ENCODE measurements around the gene HEBP1.

Gene HEBP1

DNA sequence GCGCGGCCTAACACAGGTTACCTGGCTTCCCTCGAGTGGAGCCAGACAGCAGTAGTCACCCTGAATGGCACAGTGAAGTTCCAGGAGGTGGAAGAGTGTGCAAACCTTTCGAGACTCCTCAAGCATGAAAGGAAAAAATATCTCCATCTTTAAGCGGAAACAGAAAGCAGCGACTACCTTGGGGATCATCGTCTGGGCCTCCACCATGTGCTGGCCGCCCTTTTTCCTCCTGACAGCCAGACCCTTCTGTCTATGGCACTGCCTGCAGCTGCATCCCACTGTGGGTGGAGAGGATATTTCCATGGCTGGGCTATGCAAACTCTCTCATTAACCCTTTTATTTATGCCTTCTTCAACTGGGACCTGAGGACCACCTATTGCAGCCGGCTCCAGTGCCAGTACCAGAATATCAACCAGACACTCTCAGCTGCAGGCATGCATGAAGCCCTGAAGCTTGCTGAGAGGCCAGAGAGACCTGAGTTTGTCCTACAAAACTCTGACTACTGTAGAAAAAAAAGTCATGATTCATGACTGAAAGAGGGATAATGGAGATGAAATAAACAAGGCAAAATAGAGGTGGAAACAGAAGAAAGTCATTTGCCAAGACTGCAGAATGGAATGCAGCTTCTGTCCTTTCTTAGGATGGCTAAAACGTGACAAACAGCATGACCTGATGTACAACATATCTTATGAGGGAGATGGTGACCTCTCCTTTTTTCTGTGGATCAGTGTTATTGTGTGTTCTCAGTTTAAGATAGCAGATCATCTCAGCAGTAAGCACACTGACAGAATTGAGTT, 2.4 kb upstream of the HEBP1 start:
- DNase-seq = peak; percentile 15 to 71
- Histone ChIP-seq H2BK5ac (ENCODE audit: low read depth, low read length, poor library complexity) (no peak overlapping the region), H3K4me2 (ENCODE audit: low read length) (no peak overlapping the region), H3K27me3 (ENCODE audit: insufficient read depth, low read length) (no peaks in the 10 kb centered on the region), H3K4me1 (ENCODE audit: control insufficient read depth in 1 of 2, insufficient read depth in 2 of 2, low read length in 2 of 2) (peaks cover 15 to 20% of the 10 kb centered on the region in 2 experiments), H3K9me3 (ENCODE audit: insufficient read depth, low read depth, low read length) (no peaks in the 10 kb centered on the region), H4K12ac (ENCODE audit: low read depth, low read length) (no peak overlapping the region), H3K14ac (ENCODE audit: low read length) (no peak overlapping the region), H3K4me3 (ENCODE audit: low read depth, low read length) (no peak overlapping the region), H2BK120ac (ENCODE audit: insufficient read depth, low read length, poor library complexity) (no peak overlapping the region), H4K91ac (ENCODE audit: low read depth, low read length) (no peak overlapping the region), H3K79me2 (ENCODE audit: control insufficient read depth, insufficient read depth, low read length, poor library complexity) (peaks cover 7% of the 10 kb centered on the region), H2AFZ (ENCODE audit: insufficient read depth, low read length, poor library complexity) (no peak overlapping the region), H3K9ac (ENCODE audit: low read length) (no peak overlapping the region), H3K4ac (ENCODE audit: low read depth, low read length) (no peak overlapping the region), H3K18ac (ENCODE audit: low read length) (no peak overlapping the region), H3K79me1 (ENCODE audit: low read length) (peaks cover 14% of the 10 kb centered on the region), H2AK5ac (ENCODE audit: low read length) (no peak overlapping the region), H2BK12ac (ENCODE audit: low read length) (no peak overlapping the region), H3K36me3 (ENCODE audit: control insufficient read depth in 1 of 2, insufficient read depth in 2 of 2, low read length in 2 of 2) (peaks cover 0 to 4% of the 10 kb centered on the region in 2 experiments), H4K8ac (ENCODE audit: low read depth, low read length) (no peak overlapping the region), H3K27ac (ENCODE audit: low read depth, low read length) (no peak overlapping the region), H3K23ac (ENCODE audit: low read length) (no peak overlapping the region)
- no CpG with 5 or more reads among the region's 10 CpGs for WGBS (ENCODE audit: extremely low coverage, insufficient coverage, insufficient read length)

- peak overlapping the region; percentile 50 for H3K14ac ChIP-seq (ENCODE audit: low read length)
- H3K36me3 ChIP-seq (ENCODE audit: control insufficient read depth in 1 of 2, insufficient read depth in 2 of 2, low read length in 2 of 2) = peaks cover 1 to 4% of the 10 kb centered on the region in 2 experiments
- peak overlapping the region; percentile 68 for H4K91ac ChIP-seq (ENCODE audit: low read depth, low read length)
- H3K27me3 ChIP-seq (ENCODE audit: insufficient read depth, low read length) = no peaks in the 10 kb centered on the region
- H3K27ac ChIP-seq (ENCODE audit: low read depth, low read length) = no peak overlapping the region
- H3K9ac ChIP-seq (ENCODE audit: low read length) = no peak overlapping the region
- H3K4me2 ChIP-seq (ENCODE audit: low read length) = peak overlapping the region; percentile 78
- H3K4me3 ChIP-seq (ENCODE audit: low read depth, low read length) = peak overlapping the region; percentile 77
- H4K12ac ChIP-seq (ENCODE audit: low read depth, low read length) = no peak overlapping the region
- peak overlapping the region; percentile 18 for H2BK120ac ChIP-seq (ENCODE audit: insufficient read depth, low read length, poor library complexity)
- no CpG with 5 or more reads among the region's 16 CpGs for WGBS (ENCODE audit: extremely low coverage, insufficient coverage, insufficient read length)
- H2BK5ac ChIP-seq (ENCODE audit: low read depth, low read length, poor library complexity) = peak overlapping the region; percentile 38
- peaks cover 7% of the 10 kb centered on the region for H3K79me2 ChIP-seq (ENCODE audit: control insufficient read depth, insufficient read depth, low read length, poor library complexity)
- H4K8ac ChIP-seq (ENCODE audit: low read depth, low read length) = peak overlapping the region; percentile 10
- no peak overlapping the region for H2AK5ac ChIP-seq (ENCODE audit: low read length)
- peaks cover 14% of the 10 kb centered on the region for H3K79me1 ChIP-seq (ENCODE audit: low read length)
- H3K4ac ChIP-seq (ENCODE audit: low read depth, low read length) = no peak overlapping the region
- no peak overlapping the region for H3K23ac ChIP-seq (ENCODE audit: low read length)
- H3K18ac ChIP-seq (ENCODE audit: low read length) = peak overlapping the region; percentile 79
- H2AFZ ChIP-seq (ENCODE audit: insufficient read depth, low read length, poor library complexity) = peak overlapping the region; percentile 32
- peak overlapping the region; percentile 3 for H2BK12ac ChIP-seq (ENCODE audit: low read length)
- no peaks in the 10 kb centered on the region for H3K9me3 ChIP-seq (ENCODE audit: insufficient read depth, low read depth, low read length)
- DNase-seq = no peak
- H3K4me1 ChIP-seq (ENCODE audit: control insufficient read depth in 1 of 2, insufficient read depth in 2 of 2, low read length in 2 of 2) = peaks cover 15 to 21% of the 10 kb centered on the region in 2 experiments
These were observed 1.6 kb upstream of the HEBP1 start for GRCh38 chr12:13001775-13002040.

GRCh38 chr12:13000925-13001774, 1.1 kb upstream of the HEBP1 start:
- Histone ChIP-seq H3K23ac (ENCODE audit: low read length) (no peak overlapping the region), H3K9me3 (ENCODE audit: insufficient read depth, low read depth, low read length) (no peaks in the 10 kb centered on the region), H3K4ac (ENCODE audit: low read depth, low read length) (peak overlapping the region; percentile 70), H3K4me3 (ENCODE audit: low read depth, low read length) (peak overlapping the region; percentile 77), H3K9ac (ENCODE audit: low read length) (peak overlapping the region; percentile 78), H3K27ac (ENCODE audit: low read depth, low read length) (peak overlapping the region; percentile 84), H3K79me2 (ENCODE audit: control insufficient read depth, insufficient read depth, low read length, poor library complexity) (peaks cover 9% of the 10 kb centered on the region), H3K4me2 (ENCODE audit: low read length) (peak overlapping the region; percentile 78), H3K4me1 (ENCODE audit: control insufficient read depth in 1 of 2, insufficient read depth in 2 of 2, low read length in 2 of 2) (peaks cover 17 to 23% of the 10 kb centered on the region in 2 experiments), H3K27me3 (ENCODE audit: insufficient read depth, low read length) (no peaks in the 10 kb centered on the region), H2AK5ac (ENCODE audit: low read length) (no peak overlapping the region), H4K91ac (ENCODE audit: low read depth, low read length) (peak overlapping the region; percentile 68), H4K8ac (ENCODE audit: low read depth, low read length) (peak overlapping the region; percentile 83), H3K79me1 (ENCODE audit: low read length) (peaks cover 14% of the 10 kb centered on the region), H3K14ac (ENCODE audit: low read length) (peak overlapping the region; percentile 77), H2BK12ac (ENCODE audit: low read length) (peak overlapping the region; percentile 59), H2BK120ac (ENCODE audit: insufficient read depth, low read length, poor library complexity) (peak overlapping the region; percentile 84), H2AFZ (ENCODE audit: insufficient read depth, low read length, poor library complexity) (peak overlapping the region; percentile 52), H3K18ac (ENCODE audit: low read length) (peak overlapping the region; percentile 92), H4K12ac (ENCODE audit: low read depth, low read length) (no peak overlapping the region), H3K36me3 (ENCODE audit: control insufficient read depth in 1 of 2, insufficient read depth in 2 of 2, low read length in 2 of 2) (peaks cover 1 to 4% of the 10 kb centered on the region in 2 experiments), H2BK5ac (ENCODE audit: low read depth, low read length, poor library complexity) (peak overlapping the region; percentile 87)
- peak; percentile 30 to 45 for DNase-seq
- no CpG with 5 or more reads among the region's 82 CpGs for WGBS (ENCODE audit: extremely low coverage, insufficient coverage, insufficient read length)

DNA sequence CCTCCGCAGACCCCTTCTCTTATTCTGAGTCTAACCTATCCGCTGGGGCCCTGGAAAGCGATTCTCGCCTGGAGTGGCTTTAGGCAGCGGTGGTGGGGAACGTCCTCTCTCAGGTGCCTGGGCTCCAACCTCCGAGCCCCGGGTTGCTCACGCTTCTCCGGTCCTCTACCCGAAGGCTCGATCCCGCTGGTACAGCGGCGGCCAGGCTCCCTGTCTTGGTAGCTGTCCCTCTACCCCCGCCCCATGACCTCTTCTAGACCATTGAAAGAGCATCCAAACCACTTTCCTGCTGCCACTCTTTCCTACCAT, 505 bp upstream of the HEBP1 start:
- Histone ChIP-seq H3K36me3 (ENCODE audit: control insufficient read depth in 1 of 2, insufficient read depth in 2 of 2, low read length in 2 of 2) (peaks cover 1 to 4% of the 10 kb centered on the region in 2 experiments), H3K14ac (ENCODE audit: low read length) (peak overlapping the region; percentile 88), H4K91ac (ENCODE audit: low read depth, low read length) (no peak overlapping the region), H4K8ac (ENCODE audit: low read depth, low read length) (peak overlapping the region; percentile 36), H3K23ac (ENCODE audit: low read length) (no peak overlapping the region), H3K18ac (ENCODE audit: low read length) (peak overlapping the region; percentile 26), H3K4me3 (ENCODE audit: low read depth, low read length) (peak overlapping the region; percentile 77), H2BK120ac (ENCODE audit: insufficient read depth, low read length, poor library complexity) (peak overlapping the region; percentile 74), H3K4me2 (ENCODE audit: low read length) (peak overlapping the region; percentile 78), H3K9me3 (ENCODE audit: insufficient read depth, low read depth, low read length) (no peaks in the 10 kb centered on the region), H2AK5ac (ENCODE audit: low read length) (peak overlapping the region; percentile 18), H2BK5ac (ENCODE audit: low read depth, low read length, poor library complexity) (peak overlapping the region; percentile 45), H3K27ac (ENCODE audit: low read depth, low read length) (peak overlapping the region; percentile 84), H3K79me2 (ENCODE audit: control insufficient read depth, insufficient read depth, low read length, poor library complexity) (peaks cover 9% of the 10 kb centered on the region), H3K4me1 (ENCODE audit: control insufficient read depth in 1 of 2, insufficient read depth in 2 of 2, low read length in 2 of 2) (peaks cover 19 to 24% of the 10 kb centered on the region in 2 experiments), H3K4ac (ENCODE audit: low read depth, low read length) (peak overlapping the region; percentile 43), H3K9ac (ENCODE audit: low read length) (peak overlapping the region; percentile 77), H3K79me1 (ENCODE audit: low read length) (peaks cover 14% of the 10 kb centered on the region), H3K27me3 (ENCODE audit: insufficient read depth, low read length) (no peaks in the 10 kb centered on the region), H4K12ac (ENCODE audit: low read depth, low read length) (peak overlapping the region; percentile 77), H2AFZ (ENCODE audit: insufficient read depth, low read length, poor library complexity) (peak overlapping the region; percentile 37), H2BK12ac (ENCODE audit: low read length) (peak overlapping the region; percentile 45)
- peak in 1 of 2 donors; percentile 18 for DNase-seq
- no CpG with 5 or more reads among the region's 16 CpGs for WGBS (ENCODE audit: extremely low coverage, insufficient coverage, insufficient read length)
